Hematopoietic multipotent progenitor cell treated with erythropoietin and hydrocortisone succinate and interleukin-3 and kit ligand, for 6 days (in vitro differentiated cells): ENCODE results near the gene YAP1.
"Not testable (repeated sequence)": the region's sequence is repeated elsewhere in the genome, so short reads cannot be mapped to it uniquely, and the experiment has no call there.

Experiments
- DNase-seq: peaks from one replicate; pipeline ENCODE4 v3.0.0-alpha.2; 2015

The YAP1 gene

GRCh38 chr11:102244681-102245409 lies 134.6 kb downstream of the YAP1 start:
- DNase-seq = no peak

- DNase-seq = no peak
These were observed 141.2 kb downstream of the YAP1 start for GRCh38 chr11:102251423-102251822.

GRCh38 chr11:102252339-102252891 lies 142.2 kb downstream of the YAP1 start:
- no peak for DNase-seq

DNA sequence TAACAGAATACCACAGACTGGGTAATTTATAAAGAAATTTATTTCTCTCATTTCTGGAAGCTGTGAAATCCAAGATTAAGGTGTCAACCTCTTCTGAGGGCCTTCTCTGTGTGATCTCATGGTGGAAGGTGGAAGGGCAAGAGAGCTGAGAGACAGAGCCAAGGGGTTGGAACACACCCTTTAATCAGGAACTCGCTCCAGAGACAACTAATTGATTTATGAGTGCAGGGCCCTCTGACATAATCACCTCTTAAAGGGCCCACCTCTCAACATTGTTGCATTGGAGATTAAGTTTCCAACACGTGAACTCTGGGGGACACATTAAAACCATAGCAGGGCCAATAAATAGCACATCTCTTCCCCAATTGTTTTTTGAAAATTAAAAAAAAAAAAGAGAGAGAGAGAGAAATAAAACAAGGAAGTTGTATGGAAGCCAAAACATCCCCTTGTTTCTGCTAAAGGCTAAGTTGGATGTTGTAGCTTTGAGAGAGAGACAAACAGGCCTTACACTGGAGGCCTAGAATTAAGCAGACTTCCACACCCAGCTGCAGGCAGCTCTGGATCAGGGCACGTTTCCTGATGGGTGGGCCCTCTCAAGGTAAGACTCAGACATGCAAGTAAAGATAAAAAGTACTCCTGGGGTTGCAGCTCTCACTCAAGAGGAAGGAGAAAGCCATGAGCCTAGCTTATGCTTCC lies 142.9 kb downstream of the YAP1 start:
- no peak for DNase-seq

DNA sequence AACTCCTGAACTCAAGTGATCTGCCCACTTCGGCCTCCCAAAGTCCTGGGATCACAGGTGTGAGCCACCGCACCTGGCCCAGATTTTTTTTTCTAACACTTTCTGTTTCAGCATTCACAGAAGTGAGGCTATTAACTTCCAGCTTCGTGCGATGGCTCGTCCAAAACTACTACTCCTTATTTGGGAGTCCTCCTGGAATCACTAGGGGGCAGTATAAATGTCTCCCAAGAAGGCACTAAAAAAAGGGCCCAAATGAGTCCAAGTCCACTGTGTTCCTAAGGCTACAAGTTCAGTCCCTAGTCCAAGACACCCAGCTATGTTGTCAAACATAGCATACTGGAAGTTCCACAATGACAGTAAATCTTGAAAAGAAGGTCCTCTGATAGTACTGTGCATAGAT lies 143.8 kb downstream of the YAP1 start:
- peak; percentile 57 for DNase-seq

- DNase-seq = no peak
These were observed 146.0 kb downstream of the YAP1 start for GRCh38 chr11:102256251-102256650.

DNA sequence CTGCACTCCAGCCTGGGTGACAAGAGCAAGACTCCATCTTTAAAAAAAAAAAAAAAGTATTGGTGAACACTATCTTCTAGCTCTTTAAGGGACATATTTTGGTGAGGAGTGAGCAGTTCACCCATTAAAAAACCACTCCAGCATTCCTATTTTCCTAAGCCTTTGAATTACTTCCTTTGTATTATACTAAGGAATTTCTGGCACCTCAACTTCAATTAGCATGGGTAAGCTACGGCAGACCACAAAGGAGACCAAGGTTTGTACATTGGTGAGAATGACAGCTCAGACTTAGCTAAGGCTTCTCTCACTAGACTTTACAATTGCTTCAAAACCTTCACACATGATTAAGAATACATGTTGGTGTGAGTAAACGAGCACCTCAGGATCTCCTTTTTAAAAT lies 150.0 kb downstream of the YAP1 start:
- DNase-seq = no peak

GRCh38 chr11:102263379-102264003 lies 153.2 kb downstream of the YAP1 start:
- DNase-seq = no peak

- DNase-seq = not testable (repeated sequence)
These were observed 154.5 kb downstream of the YAP1 start for GRCh38 chr11:102264704-102265103.

DNA sequence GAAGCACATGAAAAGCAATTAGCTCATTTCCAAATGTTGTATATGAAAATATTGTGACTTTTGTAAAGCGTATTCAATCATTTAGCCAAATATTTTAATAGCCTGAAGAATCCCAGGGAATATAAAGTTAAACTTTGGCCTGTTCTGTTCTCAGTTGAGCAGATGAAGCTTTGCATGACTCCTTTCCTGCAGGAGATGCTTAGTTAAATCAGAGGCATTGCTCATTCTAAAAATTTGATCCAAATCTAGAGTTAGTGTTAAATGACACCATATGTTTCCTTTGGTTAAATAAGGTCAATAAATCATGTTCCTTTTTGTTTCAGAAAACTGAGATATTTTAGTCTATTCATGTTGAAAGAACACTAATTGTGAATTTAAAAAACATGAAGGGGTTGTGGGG lies 155.9 kb downstream of the YAP1 start:
- DNase-seq = no peak

- no peak for DNase-seq
These were observed 157.4 kb downstream of the YAP1 start for GRCh38 chr11:102267609-102268008.

DNA sequence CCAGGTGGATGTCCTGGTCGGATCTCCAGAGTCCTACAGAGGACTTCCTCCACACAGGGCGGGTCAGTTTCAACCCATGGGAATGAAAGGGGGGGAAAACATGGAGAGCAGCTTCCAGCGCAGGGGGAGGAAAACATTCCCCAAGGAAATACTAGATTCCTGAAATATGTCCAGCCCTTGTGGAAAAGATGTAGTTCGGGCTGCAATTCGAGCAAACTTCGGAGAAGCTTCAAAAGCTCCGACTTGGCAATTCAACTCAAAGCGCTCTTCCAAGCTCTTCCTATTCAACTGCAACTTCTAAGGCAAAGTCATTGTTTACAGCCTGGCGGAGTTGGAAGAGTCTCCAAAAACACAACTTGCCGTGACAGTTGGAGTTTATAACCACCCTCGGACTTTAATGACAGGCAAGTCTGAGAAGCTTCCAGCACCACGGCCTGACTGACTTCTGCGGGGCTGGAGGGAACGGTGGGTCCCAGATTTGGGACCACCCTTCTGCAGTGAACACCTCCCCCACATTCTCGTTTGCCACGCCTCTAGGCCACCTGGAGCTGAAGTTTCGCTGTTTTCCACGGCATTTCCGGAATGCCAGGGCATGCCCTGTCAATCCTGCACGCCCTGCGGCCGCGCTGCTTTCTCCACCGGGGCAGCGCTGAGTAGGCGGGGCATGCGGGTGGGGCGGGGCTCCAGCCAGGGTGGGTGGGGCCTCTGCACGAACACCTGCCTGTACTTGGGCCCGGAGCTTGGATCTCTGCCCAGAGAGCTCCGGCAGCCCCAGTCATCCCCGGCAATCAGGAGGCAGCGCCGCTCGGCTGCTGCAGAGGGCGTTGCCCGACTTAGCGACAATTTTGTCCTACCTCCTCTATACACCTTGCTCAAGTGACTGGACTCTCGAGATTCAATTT lies 158.1 kb downstream of the YAP1 start:
- DNase-seq = peak; percentile 88

GRCh38 chr11:102268985-102269470 lies 158.8 kb downstream of the YAP1 start:
- no peak for DNase-seq

DNA sequence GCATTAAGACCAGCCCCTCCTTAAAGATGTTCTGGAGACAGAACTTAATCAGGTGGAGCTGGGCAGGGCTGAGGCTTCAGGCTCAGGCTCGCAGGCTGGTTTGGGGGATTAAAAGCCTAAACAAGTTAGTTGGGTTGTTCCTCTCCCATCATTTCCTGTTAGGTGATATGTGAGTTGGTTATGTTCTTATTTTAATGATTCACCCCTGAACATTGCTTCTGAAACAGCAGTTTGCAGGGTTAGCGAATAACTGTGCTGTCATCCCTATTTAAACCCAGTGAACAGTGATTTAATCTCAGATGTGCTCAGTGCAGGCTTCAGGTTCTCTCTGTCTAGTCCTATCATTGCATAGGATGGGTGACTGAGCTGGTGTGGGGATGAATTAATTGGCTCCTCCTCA lies 159.7 kb downstream of the YAP1 start:
- DNase-seq = no peak

DNA sequence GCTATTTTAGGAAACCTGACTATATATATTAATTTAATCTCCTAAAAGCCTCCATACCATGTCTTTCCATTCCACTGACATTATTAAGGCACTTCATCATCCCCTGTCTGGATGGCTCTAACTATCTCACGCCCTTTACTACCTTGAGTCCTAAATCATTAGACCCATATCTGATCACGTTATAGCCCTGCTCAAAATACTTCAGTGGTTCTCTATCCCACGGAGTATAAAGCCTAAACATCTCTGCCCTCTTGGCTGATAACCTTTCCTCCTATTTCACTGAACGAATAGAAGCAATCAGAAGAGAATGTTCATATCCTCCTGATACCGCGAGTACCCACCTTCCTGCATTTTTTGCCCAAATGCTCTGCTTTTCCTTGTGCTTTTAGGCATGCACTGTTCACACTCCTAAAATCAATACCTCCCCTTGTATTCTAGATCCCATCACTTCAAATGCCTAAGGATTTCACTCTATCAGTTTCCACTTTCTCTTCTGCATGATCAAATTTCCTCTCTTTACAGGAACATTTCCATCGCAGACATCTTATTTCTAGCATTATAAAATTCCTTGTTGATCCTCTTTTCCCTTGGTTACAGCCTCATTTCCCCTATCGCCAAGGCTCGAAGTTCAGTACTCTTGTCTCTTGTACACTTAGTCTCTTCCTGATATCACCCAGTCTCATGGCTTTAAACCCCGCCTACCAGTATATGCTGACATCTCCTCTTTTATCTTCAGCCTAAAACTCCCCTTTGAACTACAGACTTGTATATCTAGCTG lies 162.0 kb downstream of the YAP1 start:
- DNase-seq = peak; percentile 21

GRCh38 chr11:102274628-102275027 lies 164.4 kb downstream of the YAP1 start:
- DNase-seq = no peak

DNA sequence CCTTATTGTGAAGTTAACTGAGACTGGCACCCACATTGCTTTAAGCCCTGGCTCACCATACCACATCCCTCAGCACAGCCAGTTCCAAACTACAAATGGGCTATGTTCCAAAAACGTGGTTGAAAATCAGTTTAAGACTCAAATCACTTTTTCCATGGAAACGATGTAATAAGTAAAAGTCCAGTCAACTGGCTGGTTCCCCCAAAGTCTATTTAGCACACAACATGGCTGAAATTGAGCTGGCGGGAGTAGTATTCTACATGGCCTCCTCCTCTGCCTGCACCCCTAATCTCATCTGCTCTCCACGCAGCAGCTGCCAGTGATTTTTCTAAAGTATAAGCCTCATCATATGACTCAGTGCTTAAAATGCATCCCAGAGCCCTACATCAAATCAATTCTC lies 166.1 kb downstream of the YAP1 start:
- DNase-seq = no peak

GRCh38 chr11:102276783-102277182 lies 166.5 kb downstream of the YAP1 start:
- DNase-seq = no peak

- DNase-seq = no peak
These were observed 169.5 kb downstream of the YAP1 start for GRCh38 chr11:102279641-102280170.

DNA sequence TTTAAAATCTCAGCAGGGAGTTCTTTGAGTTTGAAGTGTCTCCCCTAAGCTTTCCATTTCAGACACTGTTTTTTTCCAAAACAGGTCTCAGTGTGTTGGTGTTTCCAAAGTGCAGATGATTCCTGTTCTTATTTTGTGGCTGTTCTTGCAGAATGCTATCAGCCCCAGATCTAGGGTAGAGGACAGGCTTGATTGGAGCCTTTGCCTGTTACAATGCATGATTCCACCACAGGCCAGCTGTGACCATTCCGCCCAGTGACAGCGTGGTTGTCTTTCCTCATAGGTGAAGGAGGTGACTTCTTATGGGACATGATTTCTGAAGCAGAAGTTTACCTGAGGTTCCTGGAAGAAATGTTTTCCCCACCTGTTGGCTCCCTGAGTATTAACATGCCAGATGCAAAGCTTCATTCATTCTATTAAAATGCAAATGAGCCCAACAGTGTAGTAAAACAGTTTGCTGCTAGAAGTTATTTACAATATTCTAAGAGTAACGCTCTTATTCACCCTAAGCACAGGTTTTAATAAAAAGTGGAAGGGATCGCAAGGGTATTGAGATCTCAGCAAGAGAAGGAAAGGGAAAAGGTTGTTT lies 170.1 kb downstream of the YAP1 start:
- no peak for DNase-seq
